GM12878 (cell line): ENCODE data around the gene SAYSD1. TPM values are rescaled to one million over a fixed set of nuclear protein-coding genes. Genes with fewer than 3 reads are reported as not detected.

ENCODE experiments used
- ATAC-seq: fragments of 200-7000 bp; cut with Tn5 transposase; 3 replicates; pipeline ENCODE4 v1.9.1; 2020; ENCODE audit warnings: mild to moderate bottlenecking, moderate library complexity
- BruUV-seq: library from RNA; stranded (reverse); fragments of 400-500 nt; replicated peaks from 2 replicates; lab custom pipeline; 2021; lab: Mats Ljungman, UMichigan
- CTCF ChIA-PET: fragments of 300-600 bp; sonication (Branson Sonifier 250); formaldehyde crosslinking; extraction: SDS; loops from one replicate; lab custom pipeline; 2021; ENCODE audit warnings: inconsistent platforms; lab: Yijun Ruan, JAX
- POLR2A ChIA-PET: fragments of 350-600 bp; formaldehyde crosslinking; extraction: SDS; loops from one replicate; lab custom pipeline; 2021; ENCODE audit warnings: inconsistent platforms; lab: Charles Lee
- RAD21 ChIA-PET: fragments of 300-600 bp; sonication (Branson Sonifier 250); formaldehyde crosslinking; loops from one replicate; lab custom pipeline; 2023; ENCODE audit warnings: antibody characterized with exemption; ENCODE audit not compliant: unreplicated experiment; lab: Charles Lee
- SMC1A ChIA-PET: fragments of 300-600 bp; sonication (Branson Sonifier 250); formaldehyde crosslinking; loops from one replicate; lab custom pipeline; 2023; ENCODE audit not compliant: unreplicated experiment, uncharacterized antibody; lab: Charles Lee
- DNase-seq: peaks from one replicate; pipeline ENCODE4 v3.0.0-alpha.2; 2011; ENCODE audit warnings: low read depth, low spot score
- FAIRE-seq: peaks from 3 replicates; lab custom pipeline; 2011; peaks lifted over from hg19 to GRCh38; lab: Jason Lieb, UNC
- H2AFZ ChIP-seq: 2 replicates; pipeline ENCODE4 v1.6.0; 2011; ENCODE audit warnings: low read depth, low read length, control low read depth; ENCODE audit not compliant: control insufficient read depth
- H3K27ac ChIP-seq: 2 replicates; pipeline ENCODE4 v1.5.1; 2011; ENCODE audit warnings: control low read depth; ENCODE audit not compliant: control insufficient read depth, insufficient read depth
- H3K27me3 ChIP-seq, 2 experiments: replicated peaks in 1 of 2; 2 replicates each; pipeline versions ENCODE4 v1.6.0 to v1.6.1; 2011; ENCODE audit warnings: low read length in 1 of 2; ENCODE audit not compliant: control insufficient read depth in 2 of 2, insufficient read depth in 2 of 2
- H3K36me3 ChIP-seq, 2 experiments: 2 replicates each; pipeline ENCODE4 v1.5.1; 2011; ENCODE audit warnings: low read length in 1 of 2; ENCODE audit not compliant: control insufficient read depth in 2 of 2, insufficient read depth in 2 of 2
- H3K4me1 ChIP-seq: 2 replicates; pipeline ENCODE4 v1.6.1; 2011; ENCODE audit warnings: mild to moderate bottlenecking, low read length, moderate library complexity, mixed read lengths; ENCODE audit not compliant: control insufficient read depth, insufficient read depth
- H3K4me2 ChIP-seq: 2 replicates; pipeline ENCODE4 v1.6.0; 2011; ENCODE audit warnings: control low read depth; ENCODE audit not compliant: control insufficient read depth, insufficient read depth
- H3K4me3 ChIP-seq: fragments of 200-600 bp; sonication (generic); 2 replicates; pipeline ENCODE4 v1.5.1; 2016
- H3K79me2 ChIP-seq: 2 replicates; pipeline ENCODE4 v1.6.0; 2011; ENCODE audit warnings: low read length; ENCODE audit not compliant: control insufficient read depth, insufficient read depth
- H3K9ac ChIP-seq: 2 replicates; pipeline ENCODE4 v1.8.0; 2011; ENCODE audit warnings: low read length, control low read depth, mixed read lengths; ENCODE audit not compliant: control insufficient read depth, insufficient read depth
- H3K9me3 ChIP-seq: replicated peaks from 3 replicates; pipeline ENCODE4 v1.5.1; 2011; ENCODE audit warnings: mild to moderate bottlenecking, low read length; ENCODE audit not compliant: control insufficient read depth, insufficient read depth
- H4K20me1 ChIP-seq: 2 replicates; pipeline ENCODE4 v1.6.0; 2011; ENCODE audit not compliant: control insufficient read depth, insufficient read depth
- ASH2L ChIP-seq: fragments of 300-600, 200-600 bp; sonication (generic); IDR thresholded peaks from 2 replicates; pipeline ENCODE4 v1.6.1; 2017; ENCODE audit warnings: low read depth, mild to moderate bottlenecking, borderline replicate concordance
- ATF2 ChIP-seq: IDR thresholded peaks from 2 replicates; pipeline ENCODE4 v1.6.1; 2012; ENCODE audit warnings: low read length, inconsistent platforms
- CEBPZ ChIP-seq: fragments of 150-350 bp; IDR thresholded peaks from 2 replicates; pipeline ENCODE4 v1.6.1; 2016; ENCODE audit warnings: low read depth, low read length
- CHD1 ChIP-seq: IDR thresholded peaks from 2 replicates; pipeline ENCODE4 v1.6.1; 2012; ENCODE audit warnings: low read depth, low read length, improper control_type of control experiment
- EED ChIP-seq: sonication (generic); IDR thresholded peaks from 2 replicates; pipeline ENCODE4 v1.6.1; 2016; ENCODE audit warnings: antibody characterized with exemption, low read depth
- IKZF1 ChIP-seq: fragments of 450-650 bp; conservative IDR thresholded peaks from 2 replicates; pipeline ENCODE4 v1.6.1; 2017; ENCODE audit warnings: antibody characterized with exemption, mild to moderate bottlenecking
- MTA3 ChIP-seq: IDR thresholded peaks from 2 replicates; pipeline ENCODE4 v1.6.1; 2012; ENCODE audit warnings: low read length, inconsistent platforms, borderline replicate concordance
- NKRF ChIP-seq: fragments of 450-650 bp; conservative IDR thresholded peaks from 2 replicates; pipeline ENCODE4 v1.6.1; 2017; ENCODE audit warnings: mild to moderate bottlenecking, moderate library complexity
- TARDBP ChIP-seq: IDR thresholded peaks from 2 replicates; pipeline ENCODE4 v1.6.1; 2016; ENCODE audit warnings: borderline replicate concordance
- ZNF217 ChIP-seq: fragments of 450-650 bp; IDR thresholded peaks from 2 replicates; pipeline ENCODE4 v1.6.1; 2017; ENCODE audit warnings: antibody characterized with exemption, mild to moderate bottlenecking
- WGBS: methylation state at CpG from one replicate; pipeline ENCODE4 v1.1.6; 2016; ENCODE audit warnings: low lambda C conversion rate; ENCODE audit not compliant: insufficient replicate concordance, insufficient coverage; ENCODE audit errors: missing lambda C conversion rate; 5-methylcytosine and 5-hydroxymethylcytosine counted together
- in situ Hi-C: fragments of 300-500 bp; cut with MboI; formaldehyde crosslinking; loops from 9 replicates; pipeline ENCODE4 v1.14.3; 2018; ENCODE audit warnings: mixed read lengths
- intact Hi-C: fragments of 100-400 bp; cut with micrococcal nuclease; formaldehyde crosslinking; loops from one replicate; pipeline ENCODE4 v1.14.2; 2022; ENCODE audit not compliant: unreplicated experiment
- polyA plus RNA-seq, 11 experiments: library from polyadenylated mRNA; depleted of rRNA in 4 of 11; unstranded in 6 of 11; stranded (reverse) in 5 of 11; fragments of >200 nt; fragmentation: Nextera tagmentation in 4 of 11; fragmentation: Illumina TruSeq in 1 of 11; extraction: Ambion mirVana in 4 of 11; extraction: Trizol in 1 of 11; gene quantifications; 1 replicate in 1 of 11; 2 replicates in 10 of 11; pipeline versions ENCODE4 v1.2.1 to v1.2.3, GENCODE V29; 2011 to 2016; ENCODE audit warnings: inconsistent platforms in 2 of 11, missing spikeins in 2 of 11, low read depth in 1 of 11
- total RNA-seq, 4 experiments: library from RNA; depleted of rRNA in 3 of 4; stranded (reverse); fragments of >200 nt in 3 of 4; fragmentation: Illumina TruSeq in 1 of 4; extraction: Trizol in 1 of 4; gene quantifications; 2 replicates each; pipeline versions ENCODE4 v1.2.1 to v1.2.3, GENCODE V29; 2013 to 2021

The SAYSD1 gene
- total and polyA plus RNA-seq, 10 of the 15 experiments (the other 5 are each of a cell fraction or from before 2014, with no cell fraction given): 1.5 to 7.3 (median 6.4) TPM

GRCh38 chr6:39151211-39151610, 36.2 kb upstream of the SAYSD1 start:
- TF ChIP-seq EED (no peak), CHD1 (no peak), ATF2 (no peak), ZNF217 (no peak)
- BruUV-seq: no TSS peak
- ATAC-seq (no peak), FAIRE-seq (no peak), DNase-seq (no peak)
- ChIA-PET CTCF (interaction anchor here (1.0 to 1.6 kb wide), 3 partner anchors 12 to 152 kb away, joined by 3 to 6 read pairs (median 4); no protein-coding TSS in a partner anchor), POLR2A (no interaction called here), SMC1A (interaction anchor here (1.2 kb wide), 1 partner anchor 66 kb away, joined by 3 read pairs; no protein-coding TSS in a partner anchor), RAD21 (no interaction called here)
- Histone ChIP-seq H3K27me3 (peaks cover 0 to 2% of the 10 kb centered on the region in 2 experiments; a peak in 2 of 4 replicates), H3K9me3 (no peaks in the 10 kb centered on the region), H3K4me1 (no peaks in the 10 kb centered on the region), H3K9ac (no peak overlapping the region), H3K79me2 (no peaks in the 10 kb centered on the region), H3K4me2 (no peak overlapping the region), H2AFZ (no peak overlapping the region), H3K27ac (no peak overlapping the region), H4K20me1 (no peaks in the 10 kb centered on the region), H3K36me3 (no peaks in the 10 kb centered on the region), H3K4me3 (no peak overlapping the region)
- WGBS: 9% methylated on average over 3 of the region's 3 CpGs
- intact Hi-C loops (loop anchor here (10.0 kb wide), 1 partner anchor 156 kb away; no protein-coding TSS in a partner anchor), in situ Hi-C loops (no loop called here)

GRCh38 chr6:39144481-39145173, 29.6 kb upstream of the SAYSD1 start:
- Histone ChIP-seq H4K20me1 (no peaks in the 10 kb centered on the region), H3K9me3 (no peaks in the 10 kb centered on the region), H3K4me3 (no peak overlapping the region), H3K4me1 (no peaks in the 10 kb centered on the region), H3K9ac (no peak overlapping the region), H3K36me3 (no peaks in the 10 kb centered on the region), H3K27me3 (no peaks in the 10 kb centered on the region), H3K79me2 (no peaks in the 10 kb centered on the region), H3K4me2 (no peak overlapping the region), H3K27ac (no peak overlapping the region), H2AFZ (no peak overlapping the region)
- WGBS: 92% methylated on average over 1 of the region's 1 CpG
- ChIA-PET SMC1A (no interaction called here), RAD21 (no interaction called here), POLR2A (no interaction called here), CTCF (no interaction called here)
- BruUV-seq: no TSS peak
- in situ Hi-C loops: no loop called here
- ATAC-seq (no peak), DNase-seq (no peak), FAIRE-seq (no peak)
- intact Hi-C loops: no loop called here
- TF ChIP-seq CEBPZ: no peak
- TF ChIP-seq NKRF: no peak
- no peak for TF ChIP-seq ASH2L
- no peak for TF ChIP-seq MTA3
- TF ChIP-seq TARDBP: no peak
- no peak for TF ChIP-seq IKZF1
